Astrocyte (in vitro differentiated cells and primary cell): ENCODE data around the gene LRRC45. TPM values are rescaled to one million over a fixed set of nuclear protein-coding genes. Genes with fewer than 3 reads are reported as not detected.

ENCODE experiments used
- DNase-seq: peaks from one replicate; pipeline ENCODE4 v3.0.0-alpha.2; 2010; ENCODE audit warnings: low read depth
- FAIRE-seq: peaks from 2 replicates; lab custom pipeline; 2011; peaks lifted over from hg19 to GRCh38; lab: Jason Lieb, UNC
- H2AFZ ChIP-seq: 2 replicates; pipeline ENCODE4 v1.6.0; 2012; ENCODE audit warnings: low read depth, low read length, inconsistent platforms
- H3K27ac ChIP-seq: 2 replicates; pipeline ENCODE4 v1.5.1; 2011; ENCODE audit warnings: low read depth, low read length, inconsistent platforms
- H3K27me3 ChIP-seq: 2 replicates; pipeline ENCODE4 v1.6.0; 2011; ENCODE audit warnings: low read length, inconsistent platforms; ENCODE audit not compliant: insufficient read depth
- H3K36me3 ChIP-seq: 2 replicates; pipeline ENCODE4 v1.5.1; 2011; ENCODE audit warnings: low read length, inconsistent platforms; ENCODE audit not compliant: insufficient read depth
- H3K4me1 ChIP-seq: 2 replicates; pipeline ENCODE4 v1.5.1; 2011; ENCODE audit warnings: low read length, inconsistent platforms; ENCODE audit not compliant: insufficient read depth
- H3K4me2 ChIP-seq: 2 replicates; pipeline ENCODE4 v1.6.0; 2012; ENCODE audit warnings: low read length, inconsistent platforms
- H3K4me3 ChIP-seq: 2 replicates; pipeline ENCODE4 v1.5.1; 2011; ENCODE audit warnings: low read depth, mild to moderate bottlenecking, low read length, inconsistent platforms; ENCODE audit not compliant: insufficient read depth
- H3K79me2 ChIP-seq: 2 replicates; pipeline ENCODE4 v1.6.0; 2012; ENCODE audit warnings: mild to moderate bottlenecking, low read length, inconsistent platforms; ENCODE audit not compliant: insufficient read depth
- H3K9ac ChIP-seq: 2 replicates; pipeline ENCODE4 v1.6.0; 2012; ENCODE audit warnings: mild to moderate bottlenecking, low read length, inconsistent platforms
- H3K9me3 ChIP-seq: 2 replicates; pipeline ENCODE4 v1.5.1; 2012; ENCODE audit warnings: low read depth, mild to moderate bottlenecking, low read length, inconsistent platforms; ENCODE audit not compliant: insufficient read depth
- H4K20me1 ChIP-seq: 2 replicates; pipeline ENCODE4 v1.6.0; 2012; ENCODE audit warnings: low read length, inconsistent platforms; ENCODE audit not compliant: insufficient read depth
- H3K27ac Mint-ChIP-seq: one replicate; pipeline ENCODE4 v1.8.0; 2021; ENCODE audit warnings: mild to moderate bottlenecking, mixed read lengths; ENCODE audit not compliant: unreplicated experiment
- H3K27me3 Mint-ChIP-seq: one replicate; pipeline ENCODE4 v1.8.0; 2021; ENCODE audit warnings: low read depth, mixed read lengths; ENCODE audit not compliant: unreplicated experiment
- H3K36me3 Mint-ChIP-seq: one replicate; pipeline ENCODE4 v1.8.0; 2021; ENCODE audit warnings: low read depth, mixed read lengths; ENCODE audit not compliant: unreplicated experiment
- H3K4me1 Mint-ChIP-seq: one replicate; pipeline ENCODE4 v1.8.0; 2021; ENCODE audit warnings: low read depth, mixed read lengths; ENCODE audit not compliant: unreplicated experiment
- H3K4me3 Mint-ChIP-seq: one replicate; pipeline ENCODE4 v1.8.0; 2021; ENCODE audit warnings: mild to moderate bottlenecking, moderate library complexity, mixed read lengths; ENCODE audit not compliant: unreplicated experiment
- H3K9me3 Mint-ChIP-seq: one replicate; pipeline ENCODE4 v1.8.0; 2021; ENCODE audit warnings: mild to moderate bottlenecking, mixed read lengths; ENCODE audit not compliant: unreplicated experiment
- EZH2 ChIP-seq: IDR thresholded peaks from 2 replicates; pipeline ENCODE4 v1.6.1; 2012; ENCODE audit warnings: mild to moderate bottlenecking, low read length, inconsistent platforms; ENCODE audit not compliant: insufficient read depth
- total RNA-seq: library from RNA; stranded (reverse); gene quantifications from 2 replicates; pipeline ENCODE4 v1.2.1, GENCODE V29; 2021
- TF ChIP-seq, protein P1 (sequence below): IDR thresholded peaks from 2 replicates; pipeline ENCODE4 v1.5.1; 2011; ENCODE audit warnings: low read depth, mild to moderate bottlenecking, inconsistent platforms, low read length, moderate library complexity; ENCODE audit not compliant: insufficient read depth

LRRC45 gene
- total RNA-seq, 1 donor from 2014 or later, result 6.6 TPM

DNA sequence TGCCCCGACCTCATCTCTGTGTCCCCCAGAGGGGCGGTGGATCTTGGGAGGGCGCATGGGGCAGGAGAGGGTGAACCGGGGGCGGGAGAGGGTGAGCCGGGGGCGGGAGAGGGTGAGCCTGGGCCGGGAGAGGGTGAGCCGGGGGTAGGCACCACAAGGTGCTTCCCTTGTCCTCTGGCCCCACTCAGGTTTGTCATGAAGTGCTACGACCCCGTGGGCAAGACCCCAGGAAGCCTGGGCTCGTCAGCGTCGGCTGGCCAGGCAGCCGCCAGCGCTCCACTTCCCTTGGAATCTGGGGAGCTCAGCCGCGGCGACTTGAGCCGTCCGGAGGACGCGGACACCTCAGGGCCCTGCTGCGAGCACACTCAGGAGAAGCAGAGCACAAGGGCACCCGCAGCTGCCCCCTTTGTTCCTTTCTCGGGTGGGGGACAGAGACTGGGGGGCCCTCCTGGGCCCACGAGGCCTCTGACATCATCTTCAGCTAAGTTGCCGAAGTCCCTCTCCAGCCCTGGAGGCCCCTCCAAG is 26.8 kb upstream of the LRRC45 start:
- Mint-ChIP-seq H3K4me3 (no peak overlapping the region), H3K27me3 (no peaks in the 10 kb centered on the region), H3K36me3 (peaks cover 3% of the 10 kb centered on the region), H3K27ac (no peak overlapping the region), H3K4me1 (peaks cover 2% of the 10 kb centered on the region), H3K9me3 (no peaks in the 10 kb centered on the region)
- Histone ChIP-seq H3K9me3 (no peaks in the 10 kb centered on the region), H3K4me3 (no peak overlapping the region), H3K9ac (no peak overlapping the region), H3K79me2 (peaks cover 6% of the 10 kb centered on the region), H3K4me1 (peaks cover 12% of the 10 kb centered on the region), H3K27ac (no peak overlapping the region), H3K36me3 (no peaks in the 10 kb centered on the region), H3K27me3 (no peaks in the 10 kb centered on the region), H2AFZ (no peak overlapping the region), H4K20me1 (peaks cover 51% of the 10 kb centered on the region), H3K4me2 (no peak overlapping the region)
- FAIRE-seq (no peak), DNase-seq (no peak)
- TF ChIP-seq EZH2, result no peak
- TF ChIP-seq, protein P1, sequence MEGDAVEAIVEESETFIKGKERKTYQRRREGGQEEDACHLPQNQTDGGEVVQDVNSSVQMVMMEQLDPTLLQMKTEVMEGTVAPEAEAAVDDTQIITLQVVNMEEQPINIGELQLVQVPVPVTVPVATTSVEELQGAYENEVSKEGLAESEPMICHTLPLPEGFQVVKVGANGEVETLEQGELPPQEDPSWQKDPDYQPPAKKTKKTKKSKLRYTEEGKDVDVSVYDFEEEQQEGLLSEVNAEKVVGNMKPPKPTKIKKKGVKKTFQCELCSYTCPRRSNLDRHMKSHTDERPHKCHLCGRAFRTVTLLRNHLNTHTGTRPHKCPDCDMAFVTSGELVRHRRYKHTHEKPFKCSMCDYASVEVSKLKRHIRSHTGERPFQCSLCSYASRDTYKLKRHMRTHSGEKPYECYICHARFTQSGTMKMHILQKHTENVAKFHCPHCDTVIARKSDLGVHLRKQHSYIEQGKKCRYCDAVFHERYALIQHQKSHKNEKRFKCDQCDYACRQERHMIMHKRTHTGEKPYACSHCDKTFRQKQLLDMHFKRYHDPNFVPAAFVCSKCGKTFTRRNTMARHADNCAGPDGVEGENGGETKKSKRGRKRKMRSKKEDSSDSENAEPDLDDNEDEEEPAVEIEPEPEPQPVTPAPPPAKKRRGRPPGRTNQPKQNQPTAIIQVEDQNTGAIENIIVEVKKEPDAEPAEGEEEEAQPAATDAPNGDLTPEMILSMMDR, result no peak

DNA sequence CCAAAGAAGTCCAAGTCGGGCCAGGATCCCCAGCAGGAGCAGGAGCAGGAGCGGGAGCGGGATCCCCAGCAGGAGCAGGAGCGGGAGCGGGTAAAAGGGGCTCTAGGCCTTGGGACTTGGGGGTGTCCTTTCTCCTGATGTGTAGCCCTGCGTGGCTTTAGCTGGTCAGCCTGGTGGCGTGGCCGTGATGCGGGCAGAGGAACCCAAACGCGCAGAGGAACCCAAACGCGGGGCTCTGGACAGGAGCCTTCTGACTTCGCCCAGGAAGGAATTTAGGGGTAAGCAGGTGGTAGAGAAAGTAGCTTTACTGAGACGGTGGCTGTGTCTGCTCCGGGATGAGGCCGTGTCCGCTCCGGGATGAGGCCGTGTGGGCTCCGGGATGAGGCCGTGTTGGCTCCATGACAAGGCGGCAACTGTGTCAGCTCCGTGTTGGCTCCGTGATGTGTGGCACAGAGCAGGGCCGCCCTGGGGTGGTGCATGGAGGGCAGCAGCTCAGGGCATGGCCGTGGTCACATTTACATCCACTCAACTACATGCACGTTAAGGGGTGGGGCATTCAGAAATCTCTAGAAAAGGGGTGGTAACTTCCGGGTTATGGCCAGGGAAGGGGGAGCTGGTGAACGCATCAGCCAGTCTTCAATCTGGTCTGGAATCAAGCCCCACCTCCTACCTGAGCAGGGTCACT is 26.2 kb upstream of the LRRC45 start:
- no peaks in the 10 kb centered on the region for H3K36me3 ChIP-seq
- no peak overlapping the region for H3K4me2 ChIP-seq
- Mint-ChIP-seq H3K4me3 (no peak overlapping the region), H3K27ac (no peak overlapping the region), H3K9me3 (no peaks in the 10 kb centered on the region), H3K4me1 (peaks cover 3% of the 10 kb centered on the region), H3K36me3 (peaks cover 3% of the 10 kb centered on the region), H3K27me3 (no peaks in the 10 kb centered on the region)
- TF ChIP-seq, protein P1, result no peak
- no peak for TF ChIP-seq EZH2
- H3K27ac ChIP-seq, result no peak overlapping the region
- H2AFZ ChIP-seq, result no peak overlapping the region
- peaks cover 6% of the 10 kb centered on the region for H3K79me2 ChIP-seq
- H3K4me1 ChIP-seq, result peaks cover 10% of the 10 kb centered on the region
- peaks cover 48% of the 10 kb centered on the region for H4K20me1 ChIP-seq
- no peak overlapping the region for H3K9ac ChIP-seq
- no peak for DNase-seq
- H3K9me3 ChIP-seq, result no peaks in the 10 kb centered on the region
- FAIRE-seq, result no peak
- H3K4me3 ChIP-seq, result no peak overlapping the region
- H3K27me3 ChIP-seq, result no peaks in the 10 kb centered on the region

DNA sequence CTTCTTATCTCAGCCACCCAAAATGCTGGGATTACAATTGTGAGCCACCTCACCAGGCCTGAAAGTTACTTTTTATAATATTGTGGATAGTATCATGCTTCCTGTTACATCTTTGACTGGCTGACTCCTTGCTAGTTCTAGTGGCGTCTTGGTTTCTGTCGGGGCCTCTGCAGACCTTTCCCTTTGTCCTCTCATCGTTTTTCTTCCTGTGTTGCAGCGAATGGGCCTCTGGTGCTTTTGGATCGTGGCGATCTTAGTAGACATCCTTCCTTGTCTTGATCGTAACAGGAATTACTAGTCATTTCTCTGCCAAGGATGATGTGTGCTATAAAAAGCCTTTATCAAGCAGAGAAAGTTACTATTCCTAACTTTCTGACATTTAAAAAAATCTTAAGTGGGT is 24.9 kb upstream of the LRRC45 start:
- no peaks in the 10 kb centered on the region for H3K79me2 ChIP-seq
- no peak for FAIRE-seq
- no peaks in the 10 kb centered on the region for H3K9me3 ChIP-seq
- Mint-ChIP-seq H3K4me1 (peaks cover 8% of the 10 kb centered on the region), H3K4me3 (no peak overlapping the region), H3K27ac (no peak overlapping the region), H3K36me3 (peaks cover 3% of the 10 kb centered on the region), H3K27me3 (no peaks in the 10 kb centered on the region), H3K9me3 (no peaks in the 10 kb centered on the region)
- no peak overlapping the region for H3K9ac ChIP-seq
- DNase-seq, result no peak
- H3K27ac ChIP-seq, result no peak overlapping the region
- no peak overlapping the region for H2AFZ ChIP-seq
- peaks cover 36% of the 10 kb centered on the region for H4K20me1 ChIP-seq
- H3K4me1 ChIP-seq, result peaks cover 12% of the 10 kb centered on the region
- no peaks in the 10 kb centered on the region for H3K36me3 ChIP-seq
- no peaks in the 10 kb centered on the region for H3K27me3 ChIP-seq
- no peak overlapping the region for H3K4me2 ChIP-seq
- no peak for TF ChIP-seq EZH2
- TF ChIP-seq, protein P1, result no peak
- H3K4me3 ChIP-seq, result no peak overlapping the region
